ENCODE data around the gene LRP10.

GRCh38 chr14:22870811-22871223 is 723 bp upstream of the LRP10 start:
- TF ChIP-seq POLR2A (IDR thresholded peaks at IDR 0.05; ENCODE audit: low read depth, low read length) (no peak), SPI1 (IDR thresholded peaks at IDR 0.05; ENCODE audit: low read depth, low read length) (peak; percentile 74), POLR2AphosphoS5 (IDR thresholded peaks at IDR 0.05; ENCODE audit: low read depth, low read length) (no peak), POU2F2 (IDR thresholded peaks at IDR 0.05; ENCODE audit: low read depth, low read length) (no peak)
